Body of pancreas (tissue), 4 donors: ENCODE data around the gene LRIT3. TPM values are rescaled to one million over a fixed set of nuclear protein-coding genes. Genes with fewer than 3 reads are reported as not detected.
A peak's percentile ranks its signal among the peaks of the same experiment; 100 is the strongest.

Source experiments
- ATAC-seq: fragments of 150-250 bp; one replicate; pipeline ENCODE4 v1.9.1; 2016
- DNase-seq, 4 donors: peaks; one replicate each; pipeline ENCODE4 v3.0.0-alpha.2; 2019
- H3K27ac ChIP-seq, 4 donors: fragments of 200-600 bp; sonication (generic); 1 replicate in 3 of 4; 2 replicates in 1 of 4; pipeline versions ENCODE4 v1.5.1 to v1.6.1; 2016 to 2019; ENCODE audit warnings: mild to moderate bottlenecking in 1 of 4, mixed read lengths in 1 of 4, moderate library complexity in 1 of 4
- H3K27me3 ChIP-seq, 2 donors: fragments of 200-600 bp; sonication (generic); one replicate each; pipeline ENCODE4 v1.6.0; 2016; ENCODE audit warnings: mild to moderate bottlenecking in 1 of 2
- H3K36me3 ChIP-seq, 2 donors: fragments of 200-600 bp; sonication (generic); replicated peaks in 1 of 2; 2 replicates each; pipeline ENCODE4 v1.5.1; 2016; ENCODE audit warnings: low read depth in 2 of 2; ENCODE audit not compliant: insufficient read depth in 1 of 2
- H3K4me1 ChIP-seq: fragments of 200-600 bp; sonication (generic); one replicate; pipeline ENCODE4 v1.6.0; 2016
- H3K4me3 ChIP-seq, 2 donors: fragments of 200-600 bp; sonication (generic); 1 replicate in 1 of 2; 2 replicates in 1 of 2; pipeline ENCODE4 v1.5.1; 2016 to 2019
- H3K9me3 ChIP-seq, 3 donors: fragments of 200-600 bp; sonication (generic); 1 replicate in 2 of 3; 2 replicates in 1 of 3; pipeline ENCODE4 v1.5.1; 2016
- CTCF ChIP-seq, 7 experiments: fragments of 450-650 bp in 4 of 7; fragments of 200-600 bp in 3 of 7; sonication (generic) in 3 of 7; IDR thresholded peaks; one replicate each; pipeline ENCODE4 v1.5.1; 2016 to 2019; ENCODE audit warnings: antibody characterized with exemption in 7 of 7
- POLR2A ChIP-seq, 3 donors: fragments of 450-650 bp; IDR thresholded peaks; one replicate each; pipeline ENCODE4 v1.6.1; 2016; ENCODE audit warnings: antibody characterized with exemption in 3 of 3, mild to moderate bottlenecking in 2 of 3
- WGBS, 2 donors: methylation state at CpG; one replicate each; pipeline ENCODE4 v1.1.5; 2017; 5-methylcytosine and 5-hydroxymethylcytosine counted together
- intact Hi-C: fragments of 100-400 bp; cut with DNase I; formaldehyde crosslinking; loops from one replicate; pipeline ENCODE4 v1.15.1; 2023
- total RNA-seq, 2 donors: library from RNA; depleted of rRNA; stranded (reverse); fragments of >200 nt; gene quantifications; one replicate each; pipeline ENCODE4 v1.1.0, GENCODE V29; 2016

Gene LRIT3
- total RNA-seq, 2 donors from 2014 or later = 0.26 TPM; not detected in 1

- peak; percentile 57 for ATAC-seq
Measured at GRCh38 chr4:109803924-109804571, 43.9 kb upstream of the LRIT3 start.

GRCh38 chr4:109809655-109810054, 38.3 kb upstream of the LRIT3 start:
- 84 to 94% methylated on average over 2 of the region's 2 CpGs for WGBS, 2 donors
- Histone ChIP-seq H3K4me1 (peaks cover 5% of the 10 kb centered on the region), H3K9me3 (no peaks in the 10 kb centered on the region), H3K27ac (no peak overlapping the region), H3K27me3 (no peaks in the 10 kb centered on the region), H3K4me3 (no peak overlapping the region), H3K36me3 (no peaks in the 10 kb centered on the region)
- intact Hi-C loops = loop anchor here (5.0 to 10.0 kb wide), 2 partner anchors 77 to 105 kb away; partner anchors contain the start of genes CASP6 and PLA2G12A
- DNase-seq = no peak
- ATAC-seq = no peak
- TF ChIP-seq CTCF (IDR thresholded peaks at IDR 0.05) = no peak
- TF ChIP-seq POLR2A (IDR thresholded peaks at IDR 0.05) = no peak

More at GRCh38 chr4:109803924-109804571, 43.9 kb upstream of the LRIT3 start:
- Histone ChIP-seq H3K27ac (no peak overlapping the region), H3K27me3 (no peaks in the 10 kb centered on the region), H3K36me3 (no peaks in the 10 kb centered on the region), H3K9me3 (no peaks in the 10 kb centered on the region), H3K4me3 (no peak overlapping the region), H3K4me1 (peaks cover 18% of the 10 kb centered on the region)
- intact Hi-C loops = loop anchor here (10.0 kb wide), 1 partner anchor 99 kb away; the partner anchor contains the start of gene CASP6
- WGBS, 2 donors = 15 to 17% methylated on average over 4 of the region's 4 CpGs
- peak; percentile 16 to 54 (median 44) for DNase-seq
- no peak for TF ChIP-seq POLR2A (IDR thresholded peaks at IDR 0.05)
- TF ChIP-seq CTCF (IDR thresholded peaks at IDR 0.05) = peak in 6 of 7 experiments; percentile 26 to 71 (median 54)

GRCh38 chr4:109810552-109811387, 37.1 kb upstream of the LRIT3 start:
- peaks cover 6% of the 10 kb centered on the region for H3K4me1 ChIP-seq
- H3K36me3 ChIP-seq = no peaks in the 10 kb centered on the region
- ATAC-seq (no peak), DNase-seq (no peak)
- H3K9me3 ChIP-seq = no peaks in the 10 kb centered on the region
- intact Hi-C loops = loop anchor here (5.0 kb wide), 1 partner anchor 78 kb away; the partner anchor contains the start of gene PLA2G12A
- WGBS, 2 donors = 70 to 73% methylated on average over 11 of the region's 11 CpGs
- H3K27me3 ChIP-seq = no peaks in the 10 kb centered on the region
- no peak for TF ChIP-seq CTCF (IDR thresholded peaks at IDR 0.05)
- TF ChIP-seq POLR2A (IDR thresholded peaks at IDR 0.05) = no peak
- no peak overlapping the region for H3K27ac ChIP-seq
- no peak overlapping the region for H3K4me3 ChIP-seq

- no peak for ATAC-seq
- Histone ChIP-seq H3K27me3 (no peaks in the 10 kb centered on the region), H3K4me1 (peaks cover 11% of the 10 kb centered on the region), H3K36me3 (no peaks in the 10 kb centered on the region), H3K4me3 (no peak overlapping the region), H3K9me3 (no peaks in the 10 kb centered on the region), H3K27ac (no peak overlapping the region)
- TF ChIP-seq POLR2A (IDR thresholded peaks at IDR 0.05) (no peak), CTCF (IDR thresholded peaks at IDR 0.05) (no peak)
- no peak for DNase-seq
- WGBS, 2 donors = 52 to 58% methylated on average over 3 of the region's 3 CpGs
- intact Hi-C loops = loop anchor here (5.0 kb wide), 1 partner anchor 79 kb away; the partner anchor contains the start of gene PLA2G12A
Measured at GRCh38 chr4:109811707-109812106, 36.2 kb upstream of the LRIT3 start.
